HepG2 (cell line): Measurements from ENCODE around the gene ATXN7L3. TPM values are rescaled to one million over a fixed set of nuclear protein-coding genes. Genes with fewer than 3 reads are reported as not detected.

Experiments used
- CEBPB ChIP-seq: IDR thresholded peaks from 2 replicates; pipeline ENCODE4 v1.6.1; 2011; ENCODE audit warnings: low read depth, low read length, improper control_type of control experiment, borderline replicate concordance
- CREB3 ChIP-seq: sonication (generic); formaldehyde crosslinking; IDR thresholded peaks from 2 replicates; pipeline ENCODE4 v1.5.0; 2020; ENCODE audit warnings: missing genetic modification reagents
- KLF6 ChIP-seq: IDR thresholded peaks from 2 replicates; pipeline ENCODE4 v1.8.0; 2016; ENCODE audit warnings: missing biosample characterization, missing genetic modification reagents
- LCORL ChIP-seq, 2 experiments: fragments of 450-650 bp in 1 of 2; sonication (generic) in 1 of 2; formaldehyde crosslinking in 1 of 2; IDR thresholded peaks; 2 replicates each; pipeline versions ENCODE4 v1.5.0 to v1.6.1; 2017 to 2020; ENCODE audit warnings: antibody characterized with exemption in 1 of 2, missing genetic modification reagents in 1 of 2
- MXI1 ChIP-seq: IDR thresholded peaks from 3 replicates; pipeline ENCODE4 v1.6.1; 2012; ENCODE audit warnings: low read depth, low read length, inconsistent platforms, borderline replicate concordance
- NFYC ChIP-seq: IDR thresholded peaks from 2 replicates; pipeline ENCODE4 v1.6.1; 2016; ENCODE audit warnings: missing genetic modification reagents, missing compliant biosample characterization
- POLR2A ChIP-seq, 2 experiments: IDR thresholded peaks; 2 replicates each; pipeline ENCODE4 v1.6.1; 2011; ENCODE audit warnings: low read depth in 2 of 2, low read length in 2 of 2, mild to moderate bottlenecking in 1 of 2, moderate library complexity in 1 of 2; ENCODE audit not compliant: insufficient read depth in 1 of 2
- RAD21 ChIP-seq: fragments of 450-650 bp; formaldehyde crosslinking; IDR thresholded peaks from 2 replicates; pipeline ENCODE4 v1.5.0; 2020; ENCODE audit warnings: mild to moderate bottlenecking
- RFX3 ChIP-seq: IDR thresholded peaks from 2 replicates; pipeline ENCODE4 v1.6.1; 2016; ENCODE audit warnings: missing biosample characterization, missing genetic modification reagents
- SP2 ChIP-seq: sonication (generic); formaldehyde crosslinking; IDR thresholded peaks from 2 replicates; pipeline ENCODE4 v1.5.1; 2020; ENCODE audit warnings: mild to moderate bottlenecking, missing genetic modification reagents
- TFDP2 ChIP-seq: sonication (generic); formaldehyde crosslinking; IDR thresholded peaks from 2 replicates; pipeline ENCODE4 v1.4.0; 2020; ENCODE audit warnings: missing genetic modification reagents
- THRA ChIP-seq: sonication (generic); formaldehyde crosslinking; IDR thresholded peaks from 2 replicates; pipeline ENCODE4 v1.4.0; 2020; ENCODE audit warnings: missing genetic modification reagents, borderline replicate concordance
- ZKSCAN8 ChIP-seq: IDR thresholded peaks from 2 replicates; pipeline ENCODE4 v1.6.1; 2016; ENCODE audit warnings: borderline replicate concordance, missing genetic modification reagents, missing compliant biosample characterization
- ZNF550 ChIP-seq: sonication (generic); formaldehyde crosslinking; IDR thresholded peaks from 2 replicates; pipeline ENCODE4 v1.4.0; 2020; ENCODE audit warnings: mild to moderate bottlenecking, missing genetic modification reagents, borderline replicate concordance
- ZNF558 ChIP-seq: sonication (generic); formaldehyde crosslinking; IDR thresholded peaks from 2 replicates; pipeline ENCODE4 v1.9.0; 2022; ENCODE audit warnings: mild to moderate bottlenecking, missing genetic modification reagents, borderline replicate concordance
- ZNF777 ChIP-seq: sonication (generic); formaldehyde crosslinking; IDR thresholded peaks from 2 replicates; pipeline ENCODE4 v1.4.0; 2020; ENCODE audit warnings: missing genetic modification reagents
- polyA plus RNA-seq, 8 experiments: library from polyadenylated mRNA; depleted of rRNA in 3 of 8; stranded (reverse) in 7 of 8; unstranded in 1 of 8; fragments of >200 nt; fragmentation: Illumina TruSeq in 4 of 8; extraction: Trizol in 4 of 8; gene quantifications; 2 replicates each; pipeline versions ENCODE4 v1.2.1 to v1.2.3, GENCODE V29; 2011 to 2016; ENCODE audit warnings: low read depth in 4 of 8, missing spikeins in 1 of 8, mixed read lengths in 1 of 8; ENCODE audit not compliant: insufficient read depth in 1 of 8
- total RNA-seq, 5 experiments: library from RNA; depleted of rRNA; stranded (reverse); fragments of >200 nt; fragmentation: Illumina TruSeq; extraction: Trizol; gene quantifications; 2 replicates each; pipeline ENCODE4 v1.2.3, GENCODE V29; 2016; ENCODE audit warnings: low read depth in 1 of 5
- TF ChIP-seq, protein P1 (sequence below): conservative IDR thresholded peaks from 2 replicates; pipeline ENCODE4 v1.6.1; 2018; ENCODE audit warnings: missing genetic modification reagents
- TF ChIP-seq, protein P2 (sequence below): sonication (generic); formaldehyde crosslinking; IDR thresholded peaks from 2 replicates; pipeline ENCODE4 v1.5.1; 2020; ENCODE audit warnings: missing genetic modification reagents, mild to moderate bottlenecking, borderline replicate concordance
- TF ChIP-seq, protein P3 (sequence below): sonication (generic); formaldehyde crosslinking; conservative IDR thresholded peaks from 2 replicates; pipeline ENCODE4 v1.4.0; 2020; ENCODE audit warnings: missing genetic modification reagents

The ATXN7L3 gene
- total and polyA plus RNA-seq, 2 of the 13 experiments (the other 11 are each of a cell fraction or from before 2014, with no cell fraction given) = 44.5 to 59.1 TPM

DNA sequence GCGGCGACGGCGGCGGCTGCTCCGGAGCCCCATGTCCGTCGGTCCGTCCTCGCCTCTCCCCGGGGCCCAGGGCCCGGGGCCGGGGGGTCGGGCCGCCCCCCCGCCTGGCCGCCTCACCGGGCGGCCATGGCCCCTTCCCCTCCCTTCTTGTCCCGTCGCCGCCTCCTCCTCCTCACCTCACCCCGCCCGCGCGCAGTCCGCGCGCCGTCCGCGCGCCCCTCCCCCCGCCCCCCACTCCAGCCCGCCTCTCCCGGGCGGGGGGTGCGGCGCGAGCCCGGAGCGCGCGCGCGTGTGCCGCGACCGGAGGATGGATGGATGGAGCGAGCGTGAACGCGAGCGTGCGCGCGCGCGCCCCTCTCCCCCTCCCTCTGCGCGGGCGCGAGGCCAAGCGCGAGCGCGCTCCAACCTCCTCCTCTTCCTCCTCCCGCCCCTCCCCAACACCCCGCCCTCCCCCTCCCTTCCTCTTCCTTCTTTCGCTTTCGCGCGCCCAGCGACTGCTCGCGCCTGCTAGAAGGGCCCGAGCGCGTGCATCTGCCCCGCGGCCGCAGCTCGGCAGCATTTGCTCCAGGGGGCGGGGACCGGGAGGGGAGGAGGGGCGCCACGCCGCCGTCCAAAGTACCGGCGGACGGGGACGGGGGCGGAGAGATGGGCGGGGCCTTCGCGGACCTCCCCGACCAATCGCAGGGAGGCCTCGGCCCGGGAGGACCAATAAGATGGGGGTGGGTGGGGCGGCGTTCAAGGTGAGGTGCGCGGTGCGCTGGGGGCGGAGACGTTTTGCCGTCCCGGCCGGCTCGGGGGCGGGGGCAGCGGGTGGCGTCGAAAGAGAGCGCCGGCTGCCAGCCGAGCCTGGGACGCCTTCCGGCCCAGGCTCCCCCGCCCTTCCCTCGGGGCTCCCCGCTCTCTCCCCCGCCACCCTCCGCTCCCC lies at the start of gene ATXN7L3 (continued):
- TF ChIP-seq LCORL (IDR thresholded peaks at IDR 0.05) = no peak
- peak; percentile 79; the same call in 1 of the 2 replicates for TF ChIP-seq LCORL (CRISPR knock-in tag; IDR thresholded peaks at IDR 0.05)
- no peak for TF ChIP-seq CREB3 (CRISPR knock-in tag)
- TF ChIP-seq, protein P1, sequence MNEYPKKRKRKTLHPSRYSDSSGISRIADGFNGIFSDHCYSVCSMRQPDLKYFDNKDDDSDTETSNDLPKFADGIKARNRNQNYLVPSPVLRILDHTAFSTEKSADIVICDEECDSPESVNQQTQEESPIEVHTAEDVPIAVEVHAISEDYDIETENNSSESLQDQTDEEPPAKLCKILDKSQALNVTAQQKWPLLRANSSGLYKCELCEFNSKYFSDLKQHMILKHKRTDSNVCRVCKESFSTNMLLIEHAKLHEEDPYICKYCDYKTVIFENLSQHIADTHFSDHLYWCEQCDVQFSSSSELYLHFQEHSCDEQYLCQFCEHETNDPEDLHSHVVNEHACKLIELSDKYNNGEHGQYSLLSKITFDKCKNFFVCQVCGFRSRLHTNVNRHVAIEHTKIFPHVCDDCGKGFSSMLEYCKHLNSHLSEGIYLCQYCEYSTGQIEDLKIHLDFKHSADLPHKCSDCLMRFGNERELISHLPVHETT (CRISPR knock-in tag) = peak; percentile 95
- TF ChIP-seq CEBPB = no peak
- TF ChIP-seq ZKSCAN8 (CRISPR knock-in tag) = peak; percentile 22; the same call in 1 of the 2 replicates
- no peak for TF ChIP-seq RFX3 (CRISPR knock-in tag)
- TF ChIP-seq, protein P2, sequence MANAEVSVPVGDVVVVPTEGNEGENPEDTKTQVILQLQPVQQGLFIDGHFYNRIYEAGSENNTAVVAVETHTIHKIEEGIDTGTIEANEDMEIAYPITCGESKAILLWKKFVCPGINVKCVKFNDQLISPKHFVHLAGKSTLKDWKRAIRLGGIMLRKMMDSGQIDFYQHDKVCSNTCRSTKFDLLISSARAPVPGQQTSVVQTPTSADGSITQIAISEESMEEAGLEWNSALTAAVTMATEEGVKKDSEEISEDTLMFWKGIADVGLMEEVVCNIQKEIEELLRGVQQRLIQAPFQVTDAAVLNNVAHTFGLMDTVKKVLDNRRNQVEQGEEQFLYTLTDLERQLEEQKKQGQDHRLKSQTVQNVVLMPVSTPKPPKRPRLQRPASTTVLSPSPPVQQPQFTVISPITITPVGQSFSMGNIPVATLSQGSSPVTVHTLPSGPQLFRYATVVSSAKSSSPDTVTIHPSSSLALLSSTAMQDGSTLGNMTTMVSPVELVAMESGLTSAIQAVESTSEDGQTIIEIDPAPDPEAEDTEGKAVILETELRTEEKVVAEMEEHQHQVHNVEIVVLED (CRISPR knock-in tag) = peak; percentile 66; the same call in 1 of the 2 replicates
- TF ChIP-seq ZNF777 (CRISPR knock-in tag) = peak; percentile 94
- peak; percentile 76; the same call in 1 of the 3 replicates for TF ChIP-seq MXI1
- peak; percentile 72; the same call in 1 of the 2 replicates for TF ChIP-seq KLF6 (CRISPR knock-in tag)
- TF ChIP-seq ZNF558 (CRISPR knock-in tag) = 0 out of 2 replicates have a peak, but pooled peaks have one; percentile 27
- no peak for TF ChIP-seq THRA (CRISPR knock-in tag)
- TF ChIP-seq ZNF550 = no peak
- TF ChIP-seq, protein P3, sequence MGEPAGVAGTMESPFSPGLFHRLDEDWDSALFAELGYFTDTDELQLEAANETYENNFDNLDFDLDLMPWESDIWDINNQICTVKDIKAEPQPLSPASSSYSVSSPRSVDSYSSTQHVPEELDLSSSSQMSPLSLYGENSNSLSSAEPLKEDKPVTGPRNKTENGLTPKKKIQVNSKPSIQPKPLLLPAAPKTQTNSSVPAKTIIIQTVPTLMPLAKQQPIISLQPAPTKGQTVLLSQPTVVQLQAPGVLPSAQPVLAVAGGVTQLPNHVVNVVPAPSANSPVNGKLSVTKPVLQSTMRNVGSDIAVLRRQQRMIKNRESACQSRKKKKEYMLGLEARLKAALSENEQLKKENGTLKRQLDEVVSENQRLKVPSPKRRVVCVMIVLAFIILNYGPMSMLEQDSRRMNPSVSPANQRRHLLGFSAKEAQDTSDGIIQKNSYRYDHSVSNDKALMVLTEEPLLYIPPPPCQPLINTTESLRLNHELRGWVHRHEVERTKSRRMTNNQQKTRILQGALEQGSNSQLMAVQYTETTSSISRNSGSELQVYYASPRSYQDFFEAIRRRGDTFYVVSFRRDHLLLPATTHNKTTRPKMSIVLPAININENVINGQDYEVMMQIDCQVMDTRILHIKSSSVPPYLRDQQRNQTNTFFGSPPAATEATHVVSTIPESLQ (CRISPR knock-in tag) = no peak
- TF ChIP-seq SP2 (CRISPR knock-in tag) = peak; percentile 84
- TF ChIP-seq NFYC (CRISPR knock-in tag) = peak; percentile 84
- peak; percentile 56; the same call in 1 of the 2 replicates for TF ChIP-seq TFDP2 (CRISPR knock-in tag)
- TF ChIP-seq POLR2A (IDR thresholded peaks at IDR 0.05; ENCODE audit: insufficient read depth in 1 of 2, low read depth in 2 of 2, low read length in 2 of 2) = peak in 1 of 2 experiments; percentile 65; a peak in 2 of 4 replicates
- TF ChIP-seq RAD21 = peak; percentile 24; the same call in 1 of the 2 replicates
